HFF-Myc (cell line): ENCODE results near the gene PLCD1.

Experiments
- DNase-seq: peaks from one replicate; pipeline ENCODE4 v3.0.0-alpha.2; 2011; ENCODE audit warnings: low read depth; ENCODE audit errors: extremely low read depth
- H3K4me3 ChIP-seq: replicated peaks from 2 replicates; pipeline ENCODE4 v1.5.1; 2011; ENCODE audit warnings: low read depth, mild to moderate bottlenecking, control low read depth, low read length
- TF ChIP-seq, protein P1 (sequence below): IDR thresholded peaks from 2 replicates; pipeline ENCODE4 v1.5.1; 2012; ENCODE audit warnings: mild to moderate bottlenecking, low read depth, low read length, control low read depth; ENCODE audit errors: missing control alignments

The PLCD1 gene

DNA sequence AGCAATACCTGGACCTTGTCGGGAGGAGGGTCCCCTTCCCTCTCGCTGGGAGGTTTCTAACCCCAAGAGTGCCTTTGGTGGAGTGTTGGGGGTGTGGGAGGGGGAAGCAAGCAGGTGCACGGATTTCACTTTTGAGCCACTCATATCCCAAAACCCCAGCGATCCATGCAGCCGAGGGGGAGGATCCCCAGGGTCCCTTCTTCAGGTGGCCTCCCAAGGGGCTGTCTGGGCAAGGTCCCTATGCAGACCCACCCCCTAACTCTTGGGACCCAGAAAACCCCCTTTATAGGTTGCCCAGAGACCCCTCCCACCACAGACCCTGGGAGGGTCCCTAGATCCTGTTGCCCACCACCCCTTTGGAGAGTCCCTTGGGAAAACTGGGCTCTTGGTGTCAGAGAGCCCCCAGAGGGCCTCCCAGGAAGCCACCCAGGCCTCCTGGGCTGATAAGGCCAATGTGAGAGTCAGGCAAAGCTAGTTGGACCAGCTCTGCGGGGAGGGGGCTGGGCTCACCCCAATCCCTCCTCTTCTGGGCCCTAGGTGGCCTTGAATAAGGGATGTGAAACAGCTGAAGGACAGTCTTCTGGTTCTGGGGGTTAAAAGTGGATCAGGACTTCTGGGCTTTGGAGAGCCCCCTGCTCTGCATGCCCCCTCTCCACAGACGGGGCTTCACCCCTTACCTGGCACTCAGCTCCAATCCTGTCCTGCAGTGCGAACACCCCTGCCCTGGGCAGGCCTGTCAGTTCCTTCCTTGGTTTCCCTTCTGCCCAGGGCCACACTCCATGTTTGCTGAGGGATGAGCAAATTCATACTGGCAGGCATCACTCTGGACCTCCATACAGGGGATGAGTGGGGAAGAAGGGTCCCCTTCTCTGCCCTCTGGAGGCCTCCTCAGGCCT lies 932 bp upstream of the PLCD1 start:
- TF ChIP-seq, protein P1, sequence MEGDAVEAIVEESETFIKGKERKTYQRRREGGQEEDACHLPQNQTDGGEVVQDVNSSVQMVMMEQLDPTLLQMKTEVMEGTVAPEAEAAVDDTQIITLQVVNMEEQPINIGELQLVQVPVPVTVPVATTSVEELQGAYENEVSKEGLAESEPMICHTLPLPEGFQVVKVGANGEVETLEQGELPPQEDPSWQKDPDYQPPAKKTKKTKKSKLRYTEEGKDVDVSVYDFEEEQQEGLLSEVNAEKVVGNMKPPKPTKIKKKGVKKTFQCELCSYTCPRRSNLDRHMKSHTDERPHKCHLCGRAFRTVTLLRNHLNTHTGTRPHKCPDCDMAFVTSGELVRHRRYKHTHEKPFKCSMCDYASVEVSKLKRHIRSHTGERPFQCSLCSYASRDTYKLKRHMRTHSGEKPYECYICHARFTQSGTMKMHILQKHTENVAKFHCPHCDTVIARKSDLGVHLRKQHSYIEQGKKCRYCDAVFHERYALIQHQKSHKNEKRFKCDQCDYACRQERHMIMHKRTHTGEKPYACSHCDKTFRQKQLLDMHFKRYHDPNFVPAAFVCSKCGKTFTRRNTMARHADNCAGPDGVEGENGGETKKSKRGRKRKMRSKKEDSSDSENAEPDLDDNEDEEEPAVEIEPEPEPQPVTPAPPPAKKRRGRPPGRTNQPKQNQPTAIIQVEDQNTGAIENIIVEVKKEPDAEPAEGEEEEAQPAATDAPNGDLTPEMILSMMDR = no peak
- peak overlapping the region; percentile 42 for H3K4me3 ChIP-seq
- no peak for DNase-seq

DNA sequence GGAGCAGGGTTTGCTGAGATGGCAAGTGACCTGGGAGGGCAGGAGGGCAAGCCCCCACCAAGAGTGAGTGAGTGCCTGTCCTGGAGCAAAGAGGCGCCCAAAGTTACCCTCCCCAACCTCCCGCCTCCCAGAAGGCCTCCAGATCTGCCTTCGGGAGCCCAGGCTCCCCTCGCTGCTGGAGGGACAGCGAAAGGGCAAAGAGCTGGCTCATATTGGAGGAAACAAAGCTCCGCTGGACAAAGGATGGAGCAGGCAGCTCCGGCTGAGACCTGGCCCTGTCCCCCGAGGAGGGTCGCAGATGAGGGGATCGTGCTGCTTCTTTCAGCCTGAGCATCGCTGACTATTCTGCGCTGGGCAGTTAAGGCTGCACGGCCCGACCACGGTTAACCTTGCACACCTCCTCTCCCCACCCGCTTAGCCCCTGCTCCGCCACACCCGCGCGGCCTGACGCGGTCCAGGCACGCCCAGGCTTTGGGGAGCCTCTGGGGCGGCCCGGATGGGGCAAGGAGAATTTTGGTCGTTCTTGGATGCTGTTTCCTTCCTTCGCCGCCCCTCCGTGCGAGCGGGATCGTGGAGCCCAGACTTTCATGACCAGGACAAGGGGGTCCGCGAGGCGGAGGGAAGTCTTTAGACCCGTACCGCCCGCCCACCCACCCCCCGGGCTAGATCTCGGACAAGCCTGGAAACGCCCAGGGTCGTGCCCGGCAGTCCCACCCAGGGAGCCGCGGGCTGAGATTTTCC lies 651 bp downstream of the PLCD1 start:
- no peak for DNase-seq
- TF ChIP-seq, protein P1 = no peak
- H3K4me3 ChIP-seq = peak overlapping the region; percentile 42

DNA sequence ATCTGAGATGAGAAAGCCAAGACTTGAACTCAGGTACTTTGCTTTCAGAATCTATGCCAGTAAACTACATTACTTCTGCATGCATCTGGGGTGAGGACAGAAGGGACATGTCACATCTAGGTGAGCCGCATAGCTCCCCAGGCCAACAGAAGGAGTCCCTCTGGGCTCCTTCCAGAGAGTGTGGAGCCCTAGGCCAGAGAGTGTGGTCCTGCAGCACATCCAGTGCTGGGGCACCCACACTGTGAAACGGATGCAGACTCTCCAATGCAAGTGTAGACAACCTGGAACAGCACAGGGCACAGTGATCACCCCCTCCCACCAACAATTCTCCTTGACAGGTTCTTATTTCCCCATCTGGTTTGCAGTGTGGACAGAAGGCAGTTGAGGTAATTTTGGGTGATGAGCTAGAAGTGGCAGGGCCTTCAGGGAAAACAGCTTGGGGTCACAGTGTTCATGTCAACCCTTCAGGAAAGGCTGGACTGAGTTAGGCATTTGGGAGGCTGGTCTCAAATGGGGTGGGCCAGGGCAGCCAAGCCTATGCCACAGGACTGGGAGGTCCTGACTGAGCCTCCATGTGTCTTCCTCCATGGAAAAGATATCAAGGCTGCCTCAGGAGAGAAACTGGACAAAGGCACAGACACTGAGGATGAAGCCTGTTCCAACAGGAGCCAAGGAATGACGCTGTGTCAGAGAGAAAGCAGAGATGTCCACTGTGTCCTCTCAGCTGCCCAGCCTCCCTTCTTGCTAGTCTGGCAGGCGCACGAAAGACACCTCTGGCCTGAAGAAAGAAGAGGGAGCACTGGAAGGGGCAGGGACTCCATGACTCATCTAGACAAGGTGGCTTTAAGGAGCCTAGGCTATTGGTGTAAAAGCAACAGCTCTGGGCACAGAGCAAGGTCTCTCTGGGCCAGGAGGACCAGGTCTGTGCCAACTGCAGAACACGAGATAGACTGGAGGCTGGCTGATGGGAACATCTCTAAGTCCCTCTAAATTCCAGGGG lies 1.7 kb downstream of the PLCD1 start:
- no peak for DNase-seq
- TF ChIP-seq, protein P1 = no peak
- H3K4me3 ChIP-seq = no peak overlapping the region

DNA sequence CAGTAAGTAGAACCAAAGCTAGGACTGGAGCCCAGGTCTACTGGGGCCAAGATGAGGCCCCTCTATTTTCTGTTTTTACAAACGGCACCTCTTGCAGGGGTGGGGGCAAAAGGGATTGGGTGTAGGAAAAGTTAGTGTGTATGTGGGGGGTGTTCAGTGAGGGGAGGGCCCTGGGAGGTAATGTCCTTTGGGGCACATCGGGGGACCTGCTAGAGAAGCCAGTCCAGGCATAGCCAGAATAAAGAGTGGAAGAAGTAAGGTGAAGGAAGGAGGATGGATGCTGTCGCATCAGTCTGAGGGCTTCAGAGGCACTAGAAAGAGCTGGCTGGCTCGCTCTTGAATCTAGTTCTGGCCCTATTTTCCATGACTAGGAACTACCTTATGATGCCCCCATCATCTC lies 2.6 kb downstream of the PLCD1 start:
- no peak overlapping the region for H3K4me3 ChIP-seq
- no peak for DNase-seq
- TF ChIP-seq, protein P1 = no peak

DNA sequence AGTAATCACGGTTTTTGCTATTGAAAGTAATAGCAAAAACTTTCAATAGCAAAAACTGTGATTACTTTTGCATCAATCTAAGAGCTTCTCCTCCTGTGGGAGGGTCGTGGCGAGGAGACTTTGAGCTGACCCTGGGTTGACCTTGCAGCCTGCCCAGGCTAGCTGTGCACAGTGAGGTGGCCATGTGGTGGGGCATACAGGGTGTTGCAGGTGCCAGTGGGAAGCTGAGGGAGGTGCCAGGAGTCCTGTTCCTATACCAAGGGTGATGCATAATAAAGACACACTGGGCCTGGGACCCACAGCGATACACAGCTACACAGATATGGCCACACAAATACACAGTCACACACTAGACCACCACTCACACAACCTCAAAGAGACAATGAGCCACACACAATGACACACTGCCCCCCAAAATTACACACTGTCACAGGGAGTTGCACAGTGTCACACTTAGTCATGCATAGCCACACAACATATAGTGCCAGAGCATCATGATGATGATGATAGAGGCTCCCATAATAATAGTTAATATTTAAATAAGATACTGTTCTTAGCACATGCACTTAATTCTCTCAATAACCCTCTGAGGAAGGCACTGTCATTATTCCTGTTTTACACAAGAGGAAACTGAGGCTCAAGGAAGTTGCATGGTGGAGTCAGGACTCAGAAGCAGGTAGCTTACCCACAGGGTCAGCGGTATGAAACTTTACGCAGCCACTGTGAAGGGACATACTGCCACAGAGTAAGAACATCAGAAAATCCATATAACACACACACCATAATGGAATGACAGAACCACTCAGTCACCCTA lies 6.3 kb downstream of the PLCD1 start:
- peak overlapping the region; percentile 46; the same call in 1 of the 2 replicates for H3K4me3 ChIP-seq
- DNase-seq = no peak
- TF ChIP-seq, protein P1 = no peak
